SK-N-SH (cell line): ENCODE measurements around the gene ING5. TPM values are rescaled to one million over a fixed set of nuclear protein-coding genes. Genes with fewer than 3 reads are reported as not detected.

Source experiments
- CTCF ChIA-PET: fragments of 300-600, 350-600 bp; formaldehyde crosslinking; extraction: SDS; loops from one replicate; lab custom pipeline; 2021; lab: Yijun Ruan, JAX
- POLR2A ChIA-PET: fragments of 350-600 bp; sonication (Branson Sonifier 250); formaldehyde crosslinking; extraction: SDS; loops from one replicate; lab custom pipeline; 2020; ENCODE audit warnings: antibody characterized with exemption, inconsistent platforms; lab: Yijun Ruan, JAX
- DNase-seq: peaks from one replicate; pipeline ENCODE4 v3.0.0; 2012
- H2AFZ ChIP-seq: fragments of 200-600 bp; sonication (generic); 2 replicates; pipeline ENCODE4 v1.8.1; 2016; ENCODE audit warnings: antibody characterized with exemption, mild to moderate bottlenecking, low read depth
- H3F3A ChIP-seq: fragments of 200-600 bp; sonication (generic); replicated peaks from 2 replicates; pipeline ENCODE3; 2016; ENCODE audit warnings: antibody characterized with exemption, mild to moderate bottlenecking; ENCODE audit not compliant: insufficient read depth
- H3K27ac ChIP-seq, 2 experiments: fragments of 200-500 bp in 1 of 2; fragments of 200-600 bp in 1 of 2; sonication (Bioruptor generic) in 1 of 2; sonication (generic), shearing (Covaris generic) in 1 of 2; 2 replicates each; pipeline versions ENCODE4 v1.5.1 to v1.6.1; 2014 to 2016; ENCODE audit warnings: low read depth in 2 of 2, inconsistent platforms in 1 of 2, low read length in 1 of 2, mild to moderate bottlenecking in 1 of 2, mixed read lengths in 1 of 2
- H3K27me3 ChIP-seq: fragments of 200-600 bp; sonication (generic), shearing (Covaris generic); 2 replicates; pipeline ENCODE4 v1.6.1; 2016; ENCODE audit warnings: mixed run types; ENCODE audit not compliant: insufficient read depth
- H3K36me3 ChIP-seq, 2 experiments: fragments of 200-500 bp in 1 of 2; fragments of 200-600 bp in 1 of 2; sonication (Bioruptor generic) in 1 of 2; sonication (generic) in 1 of 2; replicated peaks in 1 of 2; 2 replicates each; pipeline versions ENCODE3 to v1.5.1; 2014 to 2016; ENCODE audit warnings: low read length in 1 of 2, mild to moderate bottlenecking in 1 of 2; ENCODE audit not compliant: insufficient read depth in 2 of 2, control insufficient read depth in 1 of 2
- H3K4me1 ChIP-seq, 2 experiments: fragments of 200-500 bp in 1 of 2; fragments of 200-600 bp in 1 of 2; sonication (Bioruptor generic) in 1 of 2; sonication (generic), shearing (Covaris generic) in 1 of 2; 2 replicates each; pipeline versions ENCODE4 v1.5.1 to v1.6.1; 2014 to 2016; ENCODE audit warnings: low read depth in 1 of 2, low read length in 1 of 2, mixed run types in 1 of 2; ENCODE audit not compliant: insufficient read depth in 2 of 2, control insufficient read depth in 1 of 2
- H3K4me2 ChIP-seq: fragments of 200-600 bp; sonication (generic), shearing (Covaris generic); 2 replicates; pipeline ENCODE4 v1.6.1; 2017; ENCODE audit warnings: mixed run types
- H3K4me3 ChIP-seq, 2 experiments: fragments of 200-500 bp in 1 of 2; fragments of 200-600 bp in 1 of 2; sonication (Bioruptor generic) in 1 of 2; sonication (generic), shearing (Covaris generic) in 1 of 2; 2 replicates each; pipeline versions ENCODE4 v1.5.1 to v1.8.1; 2014 to 2016; ENCODE audit warnings: low read depth in 2 of 2, inconsistent platforms in 1 of 2, low read length in 1 of 2, mild to moderate bottlenecking in 1 of 2, mixed read lengths in 1 of 2, moderate library complexity in 1 of 2
- H3K79me2 ChIP-seq: fragments of 200-600 bp; sonication (generic); 2 replicates; pipeline ENCODE4 v1.8.1; 2017; ENCODE audit warnings: mild to moderate bottlenecking; ENCODE audit not compliant: insufficient read depth
- H3K9ac ChIP-seq: fragments of 200-600 bp; sonication (generic); 2 replicates; pipeline ENCODE4 v1.6.1; 2017; ENCODE audit warnings: mixed run types
- H3K9me2 ChIP-seq: fragments of 200-600 bp; sonication (generic); 2 replicates; pipeline ENCODE4 v1.6.1; 2017; ENCODE audit warnings: mixed run types
- H3K9me3 ChIP-seq: fragments of 200-600 bp; sonication (generic); 2 replicates; pipeline ENCODE4 v1.6.1; 2017; ENCODE audit warnings: mixed run types, mild to moderate bottlenecking, moderate library complexity
- H4K20me1 ChIP-seq: fragments of 200-600 bp; sonication (generic); 2 replicates; pipeline ENCODE4 v1.6.1; 2017; ENCODE audit warnings: mild to moderate bottlenecking, mixed run types; ENCODE audit not compliant: insufficient read depth
- CHD2 ChIP-seq: fragments of 150-350 bp; IDR thresholded peaks from 2 replicates; pipeline ENCODE4 v1.6.1; 2018; ENCODE audit warnings: low read length; ENCODE audit not compliant: partially characterized antibody
- EZH2phosphoT487 ChIP-seq: fragments of 200-600 bp; sonication (generic); IDR thresholded peaks from 2 replicates; pipeline ENCODE4 v1.6.1; 2017; ENCODE audit warnings: low read depth, mixed run types, mild to moderate bottlenecking, antibody characterized with exemption, moderate library complexity, borderline replicate concordance
- FOSL2 ChIP-seq: IDR thresholded peaks from 2 replicates; pipeline ENCODE4 v1.4.0; 2012; ENCODE audit warnings: low read depth, mild to moderate bottlenecking, moderate library complexity, borderline replicate concordance
- GABPA ChIP-seq: IDR thresholded peaks from 2 replicates; pipeline ENCODE4 v1.4.0; 2012; ENCODE audit warnings: low read depth, mild to moderate bottlenecking
- JUND ChIP-seq: IDR thresholded peaks from 2 replicates; pipeline ENCODE4 v1.4.0; 2012
- POLR2AphosphoS5 ChIP-seq: IDR thresholded peaks from 2 replicates; pipeline ENCODE4 v1.6.1; 2012; ENCODE audit warnings: low read depth, low read length
- RAD21 ChIP-seq: IDR thresholded peaks from 2 replicates; pipeline ENCODE4 v1.6.1; 2012; ENCODE audit warnings: mild to moderate bottlenecking, low read length
- RCOR1 ChIP-seq: fragments of 150-350 bp; IDR thresholded peaks from 2 replicates; pipeline ENCODE4 v1.6.1; 2017; ENCODE audit warnings: antibody characterized with exemption, low read length
- REST ChIP-seq: IDR thresholded peaks from 2 replicates; pipeline ENCODE4 v1.6.1; 2012; ENCODE audit warnings: mild to moderate bottlenecking, low read depth, low read length, moderate library complexity
- RFX5 ChIP-seq: IDR thresholded peaks from 2 replicates; pipeline ENCODE4 v1.6.1; 2012; ENCODE audit warnings: mild to moderate bottlenecking, improper control_type of control experiment, low read length
- RXRA ChIP-seq: IDR thresholded peaks from 2 replicates; pipeline ENCODE4 v1.4.0; 2012; ENCODE audit warnings: low read depth, mild to moderate bottlenecking, borderline replicate concordance
- TEAD4 ChIP-seq: IDR thresholded peaks from 2 replicates; pipeline ENCODE4 v1.4.0; 2012; ENCODE audit warnings: mild to moderate bottlenecking, borderline replicate concordance; ENCODE audit not compliant: insufficient read depth
- WGBS: methylation state at CpG from one replicate; pipeline ENCODE4 v1.1.6; 2017; ENCODE audit warnings: low lambda C conversion rate; 5-methylcytosine and 5-hydroxymethylcytosine counted together
- polyA plus RNA-seq, 3 experiments: library from polyadenylated mRNA; depleted of rRNA; stranded (reverse); fragments of >200 nt; gene quantifications; 2 replicates each; pipeline ENCODE4 v1.2.3, GENCODE V29; 2012

The ING5 gene
- polyA plus RNA-seq, 1 of the 3 experiments (the other 2 are of a cell fraction): 56.3 TPM

- H2AFZ ChIP-seq: no peak overlapping the region
- CTCF ChIA-PET: interaction anchor here (0.6 to 1.3 kb wide), 2 partner anchors 207 to 336 kb away, joined by 3 to 5 read pairs; no protein-coding TSS in a partner anchor
- H3K9me3 ChIP-seq: no peaks in the 10 kb centered on the region
- POLR2A ChIA-PET: interaction anchor here (1.5 kb wide), 1 partner anchor 30 kb away, joined by 3 read pairs; no protein-coding TSS in a partner anchor
- H4K20me1 ChIP-seq: no peaks in the 10 kb centered on the region
- no peaks in the 10 kb centered on the region for H3K79me2 ChIP-seq
- peaks cover 3% of the 10 kb centered on the region for H3F3A ChIP-seq
- H3K4me3 ChIP-seq: no peak overlapping the region
- H3K4me2 ChIP-seq: no peak overlapping the region
- H3K9me2 ChIP-seq: no peaks in the 10 kb centered on the region
- TF ChIP-seq EZH2phosphoT487 (no peak), FOSL2 (no peak), CHD2 (no peak), TEAD4 (no peak), GABPA (no peak), REST (no peak), RXRA (no peak), RFX5 (no peak), RCOR1 (no peak)
- no peaks in the 10 kb centered on the region for H3K27me3 ChIP-seq
- DNase-seq: no peak
- no peak overlapping the region for H3K27ac ChIP-seq
- peaks cover 0 to 5% of the 10 kb centered on the region in 2 experiments; a peak in 1 of 4 replicates for H3K4me1 ChIP-seq
- no peak overlapping the region for H3K9ac ChIP-seq
- H3K36me3 ChIP-seq: peaks cover 9 to 60% of the 10 kb centered on the region in 2 experiments
- 95% methylated on average over 23 of the region's 31 CpGs for WGBS
These were observed 30.2 kb upstream of the ING5 start for GRCh38 chr2:241671457-241672240.

- 96% methylated on average over 21 of the region's 42 CpGs for WGBS
- Histone ChIP-seq H3K9me3 (no peaks in the 10 kb centered on the region), H3K4me2 (no peak overlapping the region), H3K4me3 (no peak overlapping the region), H3K4me1 (no peaks in the 10 kb centered on the region), H3F3A (peaks cover 3% of the 10 kb centered on the region), H3K27me3 (no peaks in the 10 kb centered on the region), H4K20me1 (no peaks in the 10 kb centered on the region), H3K27ac (no peak overlapping the region), H3K79me2 (no peaks in the 10 kb centered on the region), H3K9ac (no peak overlapping the region), H3K9me2 (no peaks in the 10 kb centered on the region), H2AFZ (no peak overlapping the region), H3K36me3 (peaks cover 9 to 64% of the 10 kb centered on the region in 2 experiments)
- ChIA-PET POLR2A (no interaction called here), CTCF (no interaction called here)
- DNase-seq: no peak
- TF ChIP-seq POLR2AphosphoS5 (no peak), RAD21 (no peak), JUND (no peak)
These were observed 29.3 kb upstream of the ING5 start for GRCh38 chr2:241672243-241673188.
